Suprapubic skin (tissue), 4 donors: ENCODE data around the gene MREG.

ENCODE experiments used
- POLR2A ChIP-seq, 2 donors: fragments of 450-650 bp; IDR thresholded peaks; one replicate each; pipeline ENCODE4 v1.6.1; 2017; ENCODE audit warnings: antibody characterized with exemption in 2 of 2, mild to moderate bottlenecking in 2 of 2, moderate library complexity in 2 of 2
- POLR2AphosphoS5 ChIP-seq, 3 donors: sonication (generic); formaldehyde crosslinking; IDR thresholded peaks; one replicate each; pipeline ENCODE4 v1.6.1; 2017; ENCODE audit warnings: antibody characterized with exemption in 3 of 3
- TF ChIP-seq, protein P1 (sequence below), 2 donors: fragments of 200-600 bp in 1 of 2; fragments of 450-650 bp in 1 of 2; sonication (generic) in 1 of 2; IDR thresholded peaks; one replicate each; pipeline ENCODE4 v1.5.1; 2016 to 2019; ENCODE audit warnings: antibody characterized with exemption in 2 of 2, mild to moderate bottlenecking in 1 of 2, moderate library complexity in 1 of 2

DNA sequence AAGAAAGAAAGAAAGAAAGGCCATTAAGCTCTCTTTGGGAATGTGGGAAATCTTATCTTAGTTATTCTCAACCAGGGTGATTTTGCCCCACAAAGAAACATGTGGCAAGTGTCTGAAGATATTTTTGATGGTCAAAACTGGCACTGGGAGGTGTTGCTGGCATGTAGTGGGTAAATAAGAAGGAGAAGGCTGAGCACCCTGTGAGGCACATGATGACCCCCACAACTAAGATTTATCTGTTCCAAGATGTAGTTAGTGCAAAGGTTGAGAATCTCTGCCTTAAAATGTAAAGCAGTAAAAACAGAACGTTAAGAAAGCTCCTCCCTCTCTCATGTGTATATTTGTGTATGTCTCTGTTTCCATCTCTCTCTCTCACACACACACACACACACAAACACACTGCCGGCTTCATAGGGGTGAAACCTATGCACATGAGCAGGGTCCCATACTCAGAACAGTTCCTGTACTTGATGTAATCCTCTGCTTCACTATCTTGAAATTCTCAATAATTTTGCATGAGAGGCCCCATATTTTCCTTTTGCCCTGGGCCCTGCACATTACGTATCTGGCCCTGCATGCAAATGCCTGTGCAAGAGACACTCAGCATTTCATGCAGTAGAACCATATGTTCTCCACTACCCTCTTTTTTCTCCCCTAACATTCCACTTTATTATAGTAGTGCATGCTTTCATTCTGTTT, 94.3 kb downstream of the MREG start:
- TF ChIP-seq, protein P1, sequence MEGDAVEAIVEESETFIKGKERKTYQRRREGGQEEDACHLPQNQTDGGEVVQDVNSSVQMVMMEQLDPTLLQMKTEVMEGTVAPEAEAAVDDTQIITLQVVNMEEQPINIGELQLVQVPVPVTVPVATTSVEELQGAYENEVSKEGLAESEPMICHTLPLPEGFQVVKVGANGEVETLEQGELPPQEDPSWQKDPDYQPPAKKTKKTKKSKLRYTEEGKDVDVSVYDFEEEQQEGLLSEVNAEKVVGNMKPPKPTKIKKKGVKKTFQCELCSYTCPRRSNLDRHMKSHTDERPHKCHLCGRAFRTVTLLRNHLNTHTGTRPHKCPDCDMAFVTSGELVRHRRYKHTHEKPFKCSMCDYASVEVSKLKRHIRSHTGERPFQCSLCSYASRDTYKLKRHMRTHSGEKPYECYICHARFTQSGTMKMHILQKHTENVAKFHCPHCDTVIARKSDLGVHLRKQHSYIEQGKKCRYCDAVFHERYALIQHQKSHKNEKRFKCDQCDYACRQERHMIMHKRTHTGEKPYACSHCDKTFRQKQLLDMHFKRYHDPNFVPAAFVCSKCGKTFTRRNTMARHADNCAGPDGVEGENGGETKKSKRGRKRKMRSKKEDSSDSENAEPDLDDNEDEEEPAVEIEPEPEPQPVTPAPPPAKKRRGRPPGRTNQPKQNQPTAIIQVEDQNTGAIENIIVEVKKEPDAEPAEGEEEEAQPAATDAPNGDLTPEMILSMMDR (IDR thresholded peaks at IDR 0.05) = no peak
- TF ChIP-seq POLR2AphosphoS5 (IDR thresholded peaks at IDR 0.05) (no peak), POLR2A (IDR thresholded peaks at IDR 0.05) (no peak)
